Transverse colon (tissue), 4 donors: ENCODE measurements around the gene GGA3. TPM values are rescaled to one million over a fixed set of nuclear protein-coding genes. Genes with fewer than 3 reads are reported as not detected.

Source experiments
- DNase-seq: peaks from one replicate; pipeline ENCODE4 v3.0.0-alpha.2; 2019
- H3K27ac ChIP-seq, 4 donors: fragments of 200-600 bp; sonication (generic); 2 replicates each; pipeline ENCODE4 v1.5.1; 2016 to 2018; ENCODE audit warnings: inconsistent platforms in 4 of 4
- H3K27me3 ChIP-seq: fragments of 200-600 bp; sonication (generic); 2 replicates; pipeline ENCODE4 v1.5.1; 2017; ENCODE audit warnings: inconsistent platforms
- H3K36me3 ChIP-seq, 4 donors: fragments of 200-600 bp; sonication (generic); 2 replicates each; pipeline ENCODE4 v1.5.1; 2017 to 2019; ENCODE audit warnings: inconsistent platforms in 4 of 4
- H3K4me1 ChIP-seq, 4 donors: fragments of 200-600 bp; sonication (generic); 2 replicates each; pipeline ENCODE4 v1.5.1; 2017 to 2020; ENCODE audit warnings: inconsistent platforms in 4 of 4
- H3K4me3 ChIP-seq, 4 donors: fragments of 200-600 bp; sonication (generic); 1 replicate in 1 of 4; 2 replicates in 3 of 4; pipeline versions ENCODE4 v1.5.1 to v1.6.1; 2017 to 2019; ENCODE audit warnings: inconsistent platforms in 4 of 4
- H3K9me3 ChIP-seq, 2 donors: fragments of 200-600 bp; sonication (generic); 2 replicates each; pipeline ENCODE4 v1.5.1; 2017 to 2019; ENCODE audit warnings: inconsistent platforms in 2 of 2
- EP300 ChIP-seq: sonication (generic); formaldehyde crosslinking; IDR thresholded peaks from one replicate; pipeline ENCODE4 v1.6.1; 2017; ENCODE audit warnings: antibody characterized with exemption, low read depth
- POLR2A ChIP-seq: fragments of 450-650 bp; IDR thresholded peaks from one replicate; pipeline ENCODE4 v1.6.1; 2016; ENCODE audit warnings: antibody characterized with exemption, mild to moderate bottlenecking, moderate library complexity
- POLR2AphosphoS5 ChIP-seq, 3 donors: sonication (generic); formaldehyde crosslinking; IDR thresholded peaks; one replicate each; pipeline ENCODE4 v1.6.1; 2016; ENCODE audit warnings: antibody characterized with exemption in 3 of 3
- WGBS, 2 donors: methylation state at CpG; one replicate each; pipeline ENCODE4 v1.1.5; 2018; ENCODE audit warnings: low coverage in 1 of 2; 5-methylcytosine and 5-hydroxymethylcytosine counted together
- in situ Hi-C, 4 donors: fragments of 200-750 bp; cut with MboI; loops; one replicate each; pipeline versions ENCODE4 v1.15.0 to v1.15.1; 2017; ENCODE audit warnings: low sequenced_read_pairs in 3 of 4, low pct_ligation_motif_present in 1 of 4, low pct_unique_long_range_greater_than_20kb in 1 of 4
- intact Hi-C: fragments of 100-400 bp; cut with DNase I; formaldehyde crosslinking; loops from one replicate; pipeline ENCODE4 v1.15.1; 2023; ENCODE audit warnings: low total_unique reads
- total RNA-seq, 4 donors: library from RNA; depleted of rRNA; stranded (reverse); fragments of >200 nt; gene quantifications; one replicate each; pipeline ENCODE4 v1.1.0, GENCODE V29; 2016
- TF ChIP-seq, protein P1 (sequence below), 5 experiments: fragments of 200-600 bp in 3 of 5; fragments of 450-650 bp in 2 of 5; sonication (generic) in 3 of 5; IDR thresholded peaks; 1 replicate in 2 of 5; 2 replicates in 3 of 5; pipeline ENCODE4 v1.5.1; 2016 to 2017; ENCODE audit warnings: antibody characterized with exemption in 5 of 5, inconsistent platforms in 3 of 5, mild to moderate bottlenecking in 2 of 5, moderate library complexity in 1 of 5

GGA3 gene
- total RNA-seq, 4 donors from 2014 or later = 36.2 to 134 (median 59.0) TPM

DNA sequence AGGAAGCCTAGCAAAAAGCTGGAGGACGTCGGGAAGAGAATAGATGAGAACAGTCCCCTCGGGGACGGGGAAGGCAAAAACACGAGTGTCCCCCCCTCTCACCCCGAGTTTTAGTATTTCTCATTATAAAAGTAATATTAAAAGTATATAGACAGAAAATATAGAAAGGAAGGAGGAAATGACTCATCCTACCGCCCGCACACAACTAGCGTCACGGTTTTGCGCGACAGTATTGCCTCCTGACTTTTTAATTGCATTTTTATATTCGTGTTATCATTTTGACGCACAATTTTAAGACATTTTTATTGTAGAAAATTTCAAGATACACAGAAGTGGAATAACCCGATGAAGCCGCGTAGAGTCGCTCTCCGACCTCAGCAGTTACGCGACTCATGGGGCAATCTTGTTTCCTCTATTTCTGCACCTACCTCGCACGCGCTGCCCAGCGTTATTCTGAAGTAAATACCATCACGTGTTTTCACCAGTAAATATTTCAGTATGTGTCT is 28.5 kb upstream of the GGA3 start:
- Histone ChIP-seq H3K4me3 (peak overlapping the region; percentile 56 to 74 (median 58)), H3K27ac (peak overlapping the region; percentile 94 to 98 (median 96)), H3K27me3 (no peaks in the 10 kb centered on the region), H3K36me3 (no peaks in the 10 kb centered on the region), H3K9me3 (no peaks in the 10 kb centered on the region), H3K4me1 (peaks cover 4 to 15% (median 9%) of the 10 kb centered on the region in 4 donors)
- TF ChIP-seq POLR2AphosphoS5 (IDR thresholded peaks at IDR 0.05) = no peak
- TF ChIP-seq, protein P1, sequence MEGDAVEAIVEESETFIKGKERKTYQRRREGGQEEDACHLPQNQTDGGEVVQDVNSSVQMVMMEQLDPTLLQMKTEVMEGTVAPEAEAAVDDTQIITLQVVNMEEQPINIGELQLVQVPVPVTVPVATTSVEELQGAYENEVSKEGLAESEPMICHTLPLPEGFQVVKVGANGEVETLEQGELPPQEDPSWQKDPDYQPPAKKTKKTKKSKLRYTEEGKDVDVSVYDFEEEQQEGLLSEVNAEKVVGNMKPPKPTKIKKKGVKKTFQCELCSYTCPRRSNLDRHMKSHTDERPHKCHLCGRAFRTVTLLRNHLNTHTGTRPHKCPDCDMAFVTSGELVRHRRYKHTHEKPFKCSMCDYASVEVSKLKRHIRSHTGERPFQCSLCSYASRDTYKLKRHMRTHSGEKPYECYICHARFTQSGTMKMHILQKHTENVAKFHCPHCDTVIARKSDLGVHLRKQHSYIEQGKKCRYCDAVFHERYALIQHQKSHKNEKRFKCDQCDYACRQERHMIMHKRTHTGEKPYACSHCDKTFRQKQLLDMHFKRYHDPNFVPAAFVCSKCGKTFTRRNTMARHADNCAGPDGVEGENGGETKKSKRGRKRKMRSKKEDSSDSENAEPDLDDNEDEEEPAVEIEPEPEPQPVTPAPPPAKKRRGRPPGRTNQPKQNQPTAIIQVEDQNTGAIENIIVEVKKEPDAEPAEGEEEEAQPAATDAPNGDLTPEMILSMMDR (IDR thresholded peaks at IDR 0.05) = peak in 3 of 5 experiments; percentile 13 to 27 (median 21)
- 3% methylated on average over 26 of the region's 26 CpGs for WGBS, 2 donors
- in situ Hi-C loops = no loop called here
- peak; percentile 79 for DNase-seq
- intact Hi-C loops = loop anchor here (5.0 kb wide), 1 partner anchor 402 kb away; no protein-coding TSS in a partner anchor

DNA sequence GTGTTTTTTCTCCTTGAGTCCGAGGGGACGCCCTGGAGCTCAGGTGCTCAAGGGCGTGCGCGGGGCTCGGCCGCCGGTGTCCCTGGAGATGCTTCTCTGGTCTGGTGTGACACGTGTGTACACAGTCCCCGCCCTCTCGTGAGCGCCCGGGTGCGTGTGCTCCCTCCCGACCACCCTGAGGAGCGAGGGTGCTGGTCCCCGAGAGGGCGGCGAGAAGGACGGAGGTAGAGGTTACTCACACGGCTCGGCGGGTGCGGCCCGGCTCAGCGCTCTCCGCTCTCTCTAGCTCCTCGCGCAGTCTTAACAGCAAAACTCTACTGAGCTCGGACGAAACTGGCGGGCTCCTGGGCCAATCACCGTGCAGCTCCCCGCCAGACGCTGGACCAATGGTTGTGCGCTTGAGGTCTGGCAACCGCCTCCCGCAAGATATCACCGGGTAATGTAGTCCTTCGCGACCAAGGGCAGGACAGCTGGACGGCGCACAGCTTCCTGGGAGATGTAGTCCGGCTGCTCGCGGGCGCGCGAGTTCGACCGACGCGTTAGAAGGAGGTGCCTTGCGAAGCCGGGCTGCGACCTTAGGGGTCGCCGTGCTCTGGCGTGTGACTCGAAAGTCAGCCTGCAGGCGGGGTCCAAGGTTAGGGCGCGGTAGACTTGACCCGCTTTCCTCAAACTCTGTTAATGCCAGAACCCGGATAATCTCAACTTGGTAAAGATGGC is 27.9 kb upstream of the GGA3 start, which contains the start of gene SLC25A19:
TSS of gene SLC25A19 (minus strand) at position 319 of the 717 bp plus-strand sequence. CDS start 2,669 bp downstream, outside the sequence.
- in situ Hi-C loops = no loop called here
- intact Hi-C loops = no loop called here
- 0% methylated on average over 1 to 65 of the region's 65 CpGs for WGBS, 2 donors
- peak; percentile 98 for DNase-seq
- Histone ChIP-seq H3K4me1 (peaks cover 4 to 15% (median 9%) of the 10 kb centered on the region in 4 donors), H3K27ac (peak within 1 kb of the TSS; percentile 94 to 98 (median 96)), H3K4me3 (peak within 1 kb of the TSS; percentile 56 to 74 (median 58)), H3K27me3 (no peaks in the 10 kb centered on the region), H3K9me3 (no peaks in the 10 kb centered on the region), H3K36me3 (no peaks in the 10 kb centered on the region)
- TF ChIP-seq POLR2A (peak; percentile 94), EP300 (no peak), POLR2AphosphoS5 (IDR thresholded peaks at IDR 0.05) (peak; percentile 86 to 97 (median 97))
- TF ChIP-seq, protein P1 (IDR thresholded peaks at IDR 0.05) = no peak

DNA sequence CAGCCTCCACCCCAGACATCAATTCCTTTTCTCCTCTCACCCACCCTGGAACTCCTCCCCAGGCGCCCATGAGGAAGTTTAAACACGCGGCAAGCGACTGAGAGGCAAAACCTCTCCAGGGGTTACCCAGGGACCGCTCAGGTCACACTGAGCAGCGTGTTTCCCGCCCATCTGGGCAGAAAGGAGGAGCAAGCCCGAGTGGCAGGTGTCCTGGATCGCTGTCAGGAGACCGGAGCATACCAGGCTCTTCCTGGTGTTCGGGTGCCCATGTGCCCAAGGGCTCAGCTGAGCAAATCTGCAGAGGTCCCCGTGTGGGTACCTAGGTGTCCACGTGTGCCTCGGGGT is 27.3 kb upstream of the GGA3 start:
- peaks cover 4 to 15% (median 9%) of the 10 kb centered on the region in 4 donors for H3K4me1 ChIP-seq
- intact Hi-C loops (no loop called here), in situ Hi-C loops (no loop called here)
- H3K36me3 ChIP-seq = no peaks in the 10 kb centered on the region
- 0% methylated on average over 4 to 14 of the region's 14 CpGs for WGBS, 2 donors
- no peaks in the 10 kb centered on the region for H3K27me3 ChIP-seq
- H3K4me3 ChIP-seq = peak overlapping the region; percentile 56 to 74 (median 58)
- peak overlapping the region; percentile 94 to 98 (median 96) for H3K27ac ChIP-seq
- DNase-seq = peak; percentile 67
- no peaks in the 10 kb centered on the region for H3K9me3 ChIP-seq
- TF ChIP-seq POLR2A (no peak), POLR2AphosphoS5 (IDR thresholded peaks at IDR 0.05) (no peak)

DNA sequence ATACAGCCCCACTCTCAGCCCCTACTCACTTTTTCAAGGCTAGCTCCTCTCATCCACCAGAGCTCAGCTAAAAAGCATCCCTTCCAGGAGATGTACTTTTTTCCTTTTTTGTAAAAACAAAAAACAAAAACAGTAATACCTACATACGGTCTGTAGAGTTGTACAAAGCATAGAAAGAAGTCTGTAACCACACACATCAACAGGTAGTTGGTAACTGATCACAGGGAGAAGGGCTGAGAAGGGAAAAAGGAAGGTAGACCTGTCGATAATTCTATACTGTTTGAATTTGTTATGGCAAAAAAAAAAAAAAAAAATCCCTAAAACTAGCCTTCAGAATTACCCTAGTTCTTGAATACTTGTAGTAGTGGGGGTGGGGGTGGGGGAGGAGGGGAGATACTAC is 27.0 kb upstream of the GGA3 start:
- Histone ChIP-seq H3K27ac (peak overlapping the region; percentile 94 to 98 (median 96)), H3K36me3 (no peaks in the 10 kb centered on the region), H3K9me3 (no peaks in the 10 kb centered on the region), H3K27me3 (no peaks in the 10 kb centered on the region), H3K4me1 (peaks cover 4 to 15% (median 9%) of the 10 kb centered on the region in 4 donors), H3K4me3 (peak overlapping the region in 3 of 4 donors; percentile 56 to 74 (median 59))
- WGBS, 2 donors = 15 to 17% methylated on average over 2 of the region's 2 CpGs
- in situ Hi-C loops = no loop called here
- intact Hi-C loops = no loop called here
- no peak for TF ChIP-seq EP300
- TF ChIP-seq POLR2A = no peak
- no peak for TF ChIP-seq POLR2AphosphoS5 (IDR thresholded peaks at IDR 0.05)
- TF ChIP-seq, protein P1 (IDR thresholded peaks at IDR 0.05) = no peak
- no peak for DNase-seq
